ENCODE measurements around the gene TSPAN1. TPM values are rescaled to one million over a fixed set of nuclear protein-coding genes. Genes with fewer than 3 reads are reported as not detected.

The TSPAN1 gene
- total RNA-seq, 1 donor from 2014 or later: 3.9 TPM

- TF ChIP-seq POLR2A (IDR thresholded peaks at IDR 0.05): no peak
- TF ChIP-seq, protein P1, sequence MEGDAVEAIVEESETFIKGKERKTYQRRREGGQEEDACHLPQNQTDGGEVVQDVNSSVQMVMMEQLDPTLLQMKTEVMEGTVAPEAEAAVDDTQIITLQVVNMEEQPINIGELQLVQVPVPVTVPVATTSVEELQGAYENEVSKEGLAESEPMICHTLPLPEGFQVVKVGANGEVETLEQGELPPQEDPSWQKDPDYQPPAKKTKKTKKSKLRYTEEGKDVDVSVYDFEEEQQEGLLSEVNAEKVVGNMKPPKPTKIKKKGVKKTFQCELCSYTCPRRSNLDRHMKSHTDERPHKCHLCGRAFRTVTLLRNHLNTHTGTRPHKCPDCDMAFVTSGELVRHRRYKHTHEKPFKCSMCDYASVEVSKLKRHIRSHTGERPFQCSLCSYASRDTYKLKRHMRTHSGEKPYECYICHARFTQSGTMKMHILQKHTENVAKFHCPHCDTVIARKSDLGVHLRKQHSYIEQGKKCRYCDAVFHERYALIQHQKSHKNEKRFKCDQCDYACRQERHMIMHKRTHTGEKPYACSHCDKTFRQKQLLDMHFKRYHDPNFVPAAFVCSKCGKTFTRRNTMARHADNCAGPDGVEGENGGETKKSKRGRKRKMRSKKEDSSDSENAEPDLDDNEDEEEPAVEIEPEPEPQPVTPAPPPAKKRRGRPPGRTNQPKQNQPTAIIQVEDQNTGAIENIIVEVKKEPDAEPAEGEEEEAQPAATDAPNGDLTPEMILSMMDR (IDR thresholded peaks at IDR 0.05): no peak
- TF ChIP-seq POLR2AphosphoS5 (IDR thresholded peaks at IDR 0.05; ENCODE audit: insufficient read depth in 1 of 2, low read depth in 1 of 2): no peak
- peak overlapping the region; percentile 92 for H3K27ac ChIP-seq
- H3K4me1 ChIP-seq: peaks cover 25% of the 10 kb centered on the region
- no peak for DNase-seq (ENCODE audit: extremely low spot score in 2 of 2)
- H3K27me3 ChIP-seq: no peaks in the 10 kb centered on the region
- intact Hi-C loops (cut with DNase I): loop anchor here (2.0 kb wide), 1 partner anchor 41 kb away; the partner anchor contains the start of gene TSPAN1
- peak overlapping the region in 1 of 2 donors; percentile 71 for H3K4me3 ChIP-seq
- no peaks in the 10 kb centered on the region for H3K36me3 ChIP-seq
- H3K9me3 ChIP-seq: no peaks in the 10 kb centered on the region
These were observed 41.0 kb upstream of the TSPAN1 start for GRCh38 chr1:46133781-46134350.

- H3K4me3 ChIP-seq: no peak overlapping the region
These were observed 40.1 kb upstream of the TSPAN1 start for GRCh38 chr1:46134660-46135331.

GRCh38 chr1:46136711-46137110 is 38.2 kb upstream of the TSPAN1 start:
- no peaks in the 10 kb centered on the region for H3K9me3 ChIP-seq
- H3K27me3 ChIP-seq: no peaks in the 10 kb centered on the region
- DNase-seq (ENCODE audit: extremely low spot score in 2 of 2): no peak
- peaks cover 21% of the 10 kb centered on the region for H3K4me1 ChIP-seq
- intact Hi-C loops (cut with DNase I): no loop called here
- TF ChIP-seq POLR2A (IDR thresholded peaks at IDR 0.05): no peak
- TF ChIP-seq, protein P1 (IDR thresholded peaks at IDR 0.05): no peak
- TF ChIP-seq POLR2AphosphoS5 (IDR thresholded peaks at IDR 0.05; ENCODE audit: insufficient read depth in 1 of 2, low read depth in 1 of 2): no peak
- no peaks in the 10 kb centered on the region for H3K36me3 ChIP-seq
- no peak overlapping the region for H3K27ac ChIP-seq
- H3K4me3 ChIP-seq: no peak overlapping the region

More at GRCh38 chr1:46134660-46135331, 40.1 kb upstream of the TSPAN1 start:
- Histone ChIP-seq H3K27ac (peak overlapping the region; percentile 33), H3K36me3 (no peaks in the 10 kb centered on the region), H3K27me3 (no peaks in the 10 kb centered on the region), H3K4me1 (peaks cover 25% of the 10 kb centered on the region), H3K9me3 (no peaks in the 10 kb centered on the region)
- TF ChIP-seq POLR2AphosphoS5 (IDR thresholded peaks at IDR 0.05; ENCODE audit: insufficient read depth in 1 of 2, low read depth in 1 of 2) (peak in 1 of 2 donors; percentile 31), POLR2A (IDR thresholded peaks at IDR 0.05) (no peak)
- intact Hi-C loops (cut with DNase I): no loop called here
- no peak for DNase-seq (ENCODE audit: extremely low spot score in 2 of 2)

- peak in 1 of 2 donors; percentile 25 for DNase-seq (ENCODE audit: extremely low spot score in 2 of 2)
- Histone ChIP-seq H3K36me3 (no peaks in the 10 kb centered on the region), H3K27ac (no peak overlapping the region), H3K27me3 (no peaks in the 10 kb centered on the region), H3K9me3 (no peaks in the 10 kb centered on the region), H3K4me1 (peaks cover 13% of the 10 kb centered on the region), H3K4me3 (no peak overlapping the region)
- TF ChIP-seq, protein P1 (IDR thresholded peaks at IDR 0.05): no peak
- TF ChIP-seq POLR2A (IDR thresholded peaks at IDR 0.05): no peak
- TF ChIP-seq POLR2AphosphoS5 (IDR thresholded peaks at IDR 0.05; ENCODE audit: insufficient read depth in 1 of 2, low read depth in 1 of 2): no peak
- intact Hi-C loops (cut with DNase I): no loop called here
These were observed 37.0 kb upstream of the TSPAN1 start for GRCh38 chr1:46137916-46138315.

- Histone ChIP-seq H3K4me3 (no peak overlapping the region), H3K9me3 (no peaks in the 10 kb centered on the region), H3K36me3 (no peaks in the 10 kb centered on the region), H3K4me1 (no peaks in the 10 kb centered on the region), H3K27ac (no peak overlapping the region), H3K27me3 (no peaks in the 10 kb centered on the region)
- intact Hi-C loops (cut with DNase I): no loop called here
- TF ChIP-seq POLR2AphosphoS5 (IDR thresholded peaks at IDR 0.05; ENCODE audit: insufficient read depth in 1 of 2, low read depth in 1 of 2) (no peak), POLR2A (IDR thresholded peaks at IDR 0.05) (no peak)
- TF ChIP-seq, protein P1 (IDR thresholded peaks at IDR 0.05): no peak
- DNase-seq (ENCODE audit: extremely low spot score in 2 of 2): peak in 1 of 2 donors; percentile 13
These were observed 26.6 kb upstream of the TSPAN1 start for GRCh38 chr1:46148318-46148717.

Measured in vagina (tissue), 2 donors.